Measurements from ENCODE around the gene TMEM106B.

TMEM106B gene

GRCh38 chr7:12290761-12291160 lies 79.7 kb downstream of the TMEM106B start:
- H3K4me3 ChIP-seq (ENCODE audit: low read depth, low read length) = no peak overlapping the region
- TF ChIP-seq MYC (IDR thresholded peaks at IDR 0.05; ENCODE audit: low read depth, low read length) (no peak), CTCF (IDR thresholded peaks at IDR 0.05; ENCODE audit: low read depth, low read length) (no peak), MAX (IDR thresholded peaks at IDR 0.05; ENCODE audit: low read depth, low read length) (no peak), POLR2A (IDR thresholded peaks at IDR 0.05; ENCODE audit: extremely low read depth, insufficient read length) (no peak)
- no peak for DNase-seq (ENCODE audit: low read depth)

GRCh38 chr7:12291870-12292269 lies 80.8 kb downstream of the TMEM106B start:
- DNase-seq (ENCODE audit: low read depth) = peak; percentile 35
- H3K4me3 ChIP-seq (ENCODE audit: low read depth, low read length) = no peak overlapping the region
- no peak for TF ChIP-seq POLR2A (IDR thresholded peaks at IDR 0.05; ENCODE audit: extremely low read depth, insufficient read length)
- TF ChIP-seq CTCF (IDR thresholded peaks at IDR 0.05; ENCODE audit: low read depth, low read length) = peak; percentile 66
